Measurements from ENCODE around the gene CD58. TPM values are rescaled to one million over a fixed set of nuclear protein-coding genes. Genes with fewer than 3 reads are reported as not detected.

CD58 gene
- total and polyA plus RNA-seq, 2 experiments from 2014 or later: 6.1 to 20.0 TPM

- no peak for TF ChIP-seq CTCF (IDR thresholded peaks at IDR 0.05; ENCODE audit: low read depth, low read length)
- Histone ChIP-seq H3K27ac (peak overlapping the region; percentile 63), H3K4me1 (ENCODE audit: low read depth) (peaks cover 24% of the 10 kb centered on the region), H3K27me3 (no peaks in the 10 kb centered on the region), H3K4me3 (no peak overlapping the region), H3K9me3 (ENCODE audit: low read depth) (no peaks in the 10 kb centered on the region), H3K36me3 (peaks cover 3% of the 10 kb centered on the region)
- peak in 1 of 2 donors; percentile 59 for DNase-seq (ENCODE audit: low read depth in 1 of 2, low spot score in 1 of 2)
Observed at GRCh38 chr1:116572771-116573430, 2.1 kb upstream of the CD58 start.

- TF ChIP-seq CTCF (IDR thresholded peaks at IDR 0.05; ENCODE audit: low read depth, low read length): no peak
- no peaks in the 10 kb centered on the region for H3K9me3 ChIP-seq (ENCODE audit: low read depth)
- H3K36me3 ChIP-seq: peaks cover 3% of the 10 kb centered on the region
- H3K4me1 ChIP-seq (ENCODE audit: low read depth): peaks cover 24% of the 10 kb centered on the region
- peak overlapping the region; percentile 63 for H3K27ac ChIP-seq
- H3K4me3 ChIP-seq: no peak overlapping the region
- H3K27me3 ChIP-seq: no peaks in the 10 kb centered on the region
- DNase-seq (ENCODE audit: low read depth in 1 of 2, low spot score in 1 of 2): no peak
Observed at GRCh38 chr1:116572099-116572498, 1.3 kb upstream of the CD58 start.

GRCh38 chr1:116571215-116571919 lies 541 bp upstream of the CD58 start:
- DNase-seq (ENCODE audit: low read depth in 1 of 2, low spot score in 1 of 2): no peak
- peaks cover 24% of the 10 kb centered on the region for H3K4me1 ChIP-seq (ENCODE audit: low read depth)

GRCh38 chr1:116569776-116570357 lies 959 bp downstream of the CD58 start:
- DNase-seq (ENCODE audit: low read depth in 1 of 2, low spot score in 1 of 2): peak in 1 of 2 donors; percentile 20
- Histone ChIP-seq H3K27me3 (no peaks in the 10 kb centered on the region), H3K36me3 (no peaks in the 10 kb centered on the region), H3K27ac (peak overlapping the region; percentile 86), H3K4me3 (peak overlapping the region; percentile 59), H3K4me1 (ENCODE audit: low read depth) (peaks cover 24% of the 10 kb centered on the region), H3K9me3 (ENCODE audit: low read depth) (no peaks in the 10 kb centered on the region)
- no peak for TF ChIP-seq CTCF (IDR thresholded peaks at IDR 0.05; ENCODE audit: low read depth, low read length)

More at GRCh38 chr1:116571215-116571919, 541 bp upstream of the CD58 start:
- no peaks in the 10 kb centered on the region for H3K27me3 ChIP-seq
- no peaks in the 10 kb centered on the region for H3K9me3 ChIP-seq (ENCODE audit: low read depth)
- H3K4me3 ChIP-seq: peak overlapping the region; percentile 59
- H3K36me3 ChIP-seq: peaks cover 2% of the 10 kb centered on the region
- peak overlapping the region; percentile 86 for H3K27ac ChIP-seq
- no peak for TF ChIP-seq CTCF (IDR thresholded peaks at IDR 0.05; ENCODE audit: low read depth, low read length)

DNA sequence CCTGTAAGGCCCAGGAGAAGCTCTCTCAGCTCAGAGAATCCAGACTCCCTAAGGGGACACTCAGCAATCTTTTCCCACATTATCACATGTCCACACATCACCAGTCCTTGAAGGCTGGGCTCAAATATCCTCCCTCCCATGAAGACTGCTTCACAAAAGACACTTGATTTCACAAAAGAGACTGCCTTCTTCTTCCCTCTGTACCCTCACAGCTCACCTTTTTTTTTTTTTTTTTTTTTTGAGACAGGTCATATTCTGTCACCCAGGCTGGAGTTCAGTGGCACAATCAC lies 1.5 kb downstream of the CD58 start:
- no peaks in the 10 kb centered on the region for H3K36me3 ChIP-seq
- DNase-seq (ENCODE audit: low read depth in 1 of 2, low spot score in 1 of 2): no peak
- no peak overlapping the region for H3K27ac ChIP-seq
- H3K9me3 ChIP-seq (ENCODE audit: low read depth): no peaks in the 10 kb centered on the region
- H3K4me3 ChIP-seq: no peak overlapping the region
- H3K4me1 ChIP-seq (ENCODE audit: low read depth): peaks cover 24% of the 10 kb centered on the region
- no peaks in the 10 kb centered on the region for H3K27me3 ChIP-seq
- no peak for TF ChIP-seq CTCF (IDR thresholded peaks at IDR 0.05; ENCODE audit: low read depth, low read length)
